Prostate gland (tissue), 2 donors: ENCODE measurements around the gene ANKRD10.
"Not testable (repeated sequence)": the region's sequence is repeated elsewhere in the genome, so short reads cannot be mapped to it uniquely, and the experiment has no call there.

Source experiments
- POLR2AphosphoS5 ChIP-seq: sonication (generic); formaldehyde crosslinking; IDR thresholded peaks from one replicate; pipeline ENCODE4 v1.6.1; 2017; ENCODE audit warnings: antibody characterized with exemption
- TF ChIP-seq, protein P1 (sequence below), 4 experiments: fragments of 200-600 bp in 2 of 4; fragments of 450-650 bp in 2 of 4; sonication (generic) in 2 of 4; IDR thresholded peaks; 1 replicate in 3 of 4; 2 replicates in 1 of 4; pipeline ENCODE4 v1.5.1; 2016 to 2019; ENCODE audit warnings: antibody characterized with exemption in 4 of 4, mild to moderate bottlenecking in 2 of 4, moderate library complexity in 2 of 4

DNA sequence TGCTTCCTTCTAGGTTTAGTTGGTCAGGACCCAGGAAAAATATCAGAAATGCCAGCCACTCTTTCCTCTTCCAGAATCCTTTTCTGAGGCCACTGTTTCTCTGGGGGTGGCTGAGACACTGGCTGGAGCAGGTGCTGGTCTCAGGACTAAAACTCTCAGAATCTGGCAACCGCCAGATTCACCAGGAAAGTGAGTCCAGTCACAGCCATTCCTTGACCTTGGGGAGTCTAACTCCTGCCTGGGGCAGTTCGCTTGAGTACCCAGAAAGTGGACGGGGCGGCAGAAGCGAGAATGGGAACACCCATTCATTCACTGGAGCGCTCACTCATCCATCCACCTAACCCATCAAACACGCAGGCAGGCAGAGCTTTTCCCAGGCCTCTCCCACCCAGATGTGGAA, 40.7 kb upstream of the ANKRD10 start:
- TF ChIP-seq, protein P1, sequence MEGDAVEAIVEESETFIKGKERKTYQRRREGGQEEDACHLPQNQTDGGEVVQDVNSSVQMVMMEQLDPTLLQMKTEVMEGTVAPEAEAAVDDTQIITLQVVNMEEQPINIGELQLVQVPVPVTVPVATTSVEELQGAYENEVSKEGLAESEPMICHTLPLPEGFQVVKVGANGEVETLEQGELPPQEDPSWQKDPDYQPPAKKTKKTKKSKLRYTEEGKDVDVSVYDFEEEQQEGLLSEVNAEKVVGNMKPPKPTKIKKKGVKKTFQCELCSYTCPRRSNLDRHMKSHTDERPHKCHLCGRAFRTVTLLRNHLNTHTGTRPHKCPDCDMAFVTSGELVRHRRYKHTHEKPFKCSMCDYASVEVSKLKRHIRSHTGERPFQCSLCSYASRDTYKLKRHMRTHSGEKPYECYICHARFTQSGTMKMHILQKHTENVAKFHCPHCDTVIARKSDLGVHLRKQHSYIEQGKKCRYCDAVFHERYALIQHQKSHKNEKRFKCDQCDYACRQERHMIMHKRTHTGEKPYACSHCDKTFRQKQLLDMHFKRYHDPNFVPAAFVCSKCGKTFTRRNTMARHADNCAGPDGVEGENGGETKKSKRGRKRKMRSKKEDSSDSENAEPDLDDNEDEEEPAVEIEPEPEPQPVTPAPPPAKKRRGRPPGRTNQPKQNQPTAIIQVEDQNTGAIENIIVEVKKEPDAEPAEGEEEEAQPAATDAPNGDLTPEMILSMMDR (IDR thresholded peaks at IDR 0.05): not testable (repeated sequence)
- not testable (repeated sequence) for TF ChIP-seq POLR2AphosphoS5
